Superior temporal gyrus (tissue), 1 donor: ENCODE results near the gene CDKAL1.

ENCODE experiments used
- DNase-seq: peaks from one replicate; pipeline ENCODE4 v3.0.0-alpha.2; 2016; ENCODE audit errors: extremely low spot score

Gene CDKAL1

DNA sequence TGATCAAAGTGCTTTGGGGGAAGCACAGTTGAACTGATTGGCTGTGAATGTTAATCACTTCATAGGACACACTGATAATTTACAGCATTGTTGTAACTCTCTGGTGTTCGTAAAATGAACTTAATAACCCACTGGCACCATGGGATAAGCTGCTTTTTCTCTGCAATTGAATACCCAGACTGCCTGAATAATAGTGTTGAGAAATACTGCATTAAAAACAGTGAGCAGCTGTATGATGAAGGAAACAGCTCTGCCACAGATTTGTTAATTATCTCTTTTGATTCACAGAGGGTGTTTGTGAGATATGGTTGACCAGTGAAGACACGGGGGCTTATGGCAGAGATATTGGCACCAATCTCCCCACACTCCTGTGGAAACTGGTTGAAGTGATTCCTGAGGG, 420.9 kb downstream of the CDKAL1 start:
- no peak for DNase-seq

DNA sequence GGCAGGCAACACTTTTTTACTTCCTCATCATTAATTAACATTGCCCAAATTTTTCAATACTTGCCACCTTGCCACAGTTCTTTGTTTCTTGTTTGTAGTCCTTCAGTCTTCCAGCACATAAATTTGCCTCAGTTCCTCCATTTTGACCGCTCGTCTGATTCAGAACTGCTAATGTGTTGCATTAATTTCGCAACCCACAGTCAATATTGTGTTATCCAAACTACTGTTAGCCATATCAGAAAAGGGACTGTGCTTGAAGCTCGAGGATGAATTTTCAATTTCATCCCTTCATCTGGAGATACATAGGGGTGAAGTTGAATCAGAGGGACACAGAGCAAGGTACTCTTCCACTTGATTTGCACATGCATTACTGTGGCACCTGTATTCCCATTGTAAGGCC, 421.5 kb downstream of the CDKAL1 start:
- no peak for DNase-seq

DNA sequence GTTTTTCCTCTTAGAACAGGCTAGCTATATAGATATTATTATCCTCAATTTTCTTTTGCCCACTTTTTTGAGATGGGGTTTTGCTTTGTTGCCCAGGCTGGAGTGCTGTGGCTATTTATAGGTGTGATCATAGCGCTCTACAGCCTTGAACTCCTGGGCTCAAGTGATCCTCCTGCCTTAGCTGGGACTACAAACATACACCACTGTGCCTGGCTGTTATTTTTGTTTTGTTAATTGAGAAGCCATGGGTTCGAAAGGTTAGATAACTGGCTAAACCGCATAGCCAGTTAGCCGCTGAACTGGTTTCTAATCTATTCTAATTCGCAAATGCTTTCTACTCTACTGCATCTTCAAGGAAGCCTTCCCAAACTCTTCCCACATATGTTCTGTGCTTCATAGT, 425.8 kb downstream of the CDKAL1 start:
- DNase-seq, result no peak

DNA sequence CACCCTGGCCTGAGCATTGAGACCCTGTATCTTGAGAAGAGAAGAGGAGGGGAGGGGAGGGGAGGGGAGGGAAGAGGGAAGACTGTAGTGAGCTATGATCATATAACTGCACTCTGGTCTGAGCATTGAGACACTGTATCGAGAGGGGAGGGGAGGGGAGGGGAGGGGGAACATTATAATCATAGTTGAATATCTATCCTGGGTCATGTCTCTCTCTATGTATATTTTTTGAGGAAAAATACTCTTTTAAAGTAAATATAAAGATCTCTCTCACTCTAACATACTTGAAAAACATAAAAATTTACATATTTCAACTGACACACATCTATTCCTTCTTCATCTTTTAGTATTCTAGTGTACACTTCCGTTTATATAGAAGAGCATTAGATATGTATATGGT, 431.0 kb downstream of the CDKAL1 start:
- DNase-seq, result no peak

- DNase-seq, result no peak
Measured at GRCh38 chr6:20965915-20966314, 431.7 kb downstream of the CDKAL1 start.

DNA sequence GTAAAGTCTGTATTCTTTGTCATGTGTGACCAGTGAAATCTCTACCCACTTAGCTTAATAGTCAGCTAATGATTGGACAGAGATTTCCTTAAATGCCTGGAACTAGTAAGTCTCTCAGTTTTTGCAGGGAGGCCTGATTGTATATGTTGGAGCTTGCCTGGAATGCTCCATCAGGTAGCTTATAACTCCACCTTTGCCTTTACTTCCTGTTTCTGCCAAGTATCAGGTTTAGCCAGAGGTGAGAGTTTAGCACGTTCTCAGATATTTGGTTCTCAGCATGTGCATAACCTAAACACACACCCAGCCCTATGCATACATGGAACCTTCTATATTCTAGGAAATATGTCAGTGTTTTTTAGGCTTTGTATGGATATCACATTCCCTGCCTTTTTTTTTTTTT, 435.3 kb downstream of the CDKAL1 start:
- no peak for DNase-seq

DNA sequence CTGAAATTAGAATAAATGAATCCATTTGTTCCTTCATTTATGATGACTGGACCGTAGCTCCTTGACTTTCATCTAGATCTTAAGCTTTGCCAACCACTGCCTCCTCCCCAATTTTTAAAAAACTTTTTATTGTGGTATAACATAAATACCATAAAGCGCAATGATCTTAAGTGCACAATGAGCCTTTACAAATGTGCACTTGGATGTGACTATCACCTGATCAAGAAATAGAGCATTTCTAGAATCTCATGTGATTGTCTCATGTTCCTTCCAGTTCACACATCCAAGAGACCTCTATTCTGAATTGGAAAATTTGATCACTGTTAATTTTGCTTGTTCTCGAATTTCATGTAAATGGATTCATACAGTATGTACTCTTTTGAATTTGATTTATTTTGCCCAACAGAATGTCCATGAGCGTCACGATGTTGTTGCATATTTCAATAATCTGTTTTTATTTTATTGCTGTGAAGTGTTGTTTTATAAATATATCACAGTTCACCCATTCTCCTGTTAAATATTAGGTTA, 442.2 kb downstream of the CDKAL1 start:
- DNase-seq, result no peak

GRCh38 chr6:20978151-20978614, 443.9 kb downstream of the CDKAL1 start:
- DNase-seq, result no peak

GRCh38 chr6:20979076-20979475, 444.8 kb downstream of the CDKAL1 start:
- DNase-seq, result no peak

- DNase-seq, result no peak
Measured at GRCh38 chr6:20983961-20984360, 449.7 kb downstream of the CDKAL1 start.

DNA sequence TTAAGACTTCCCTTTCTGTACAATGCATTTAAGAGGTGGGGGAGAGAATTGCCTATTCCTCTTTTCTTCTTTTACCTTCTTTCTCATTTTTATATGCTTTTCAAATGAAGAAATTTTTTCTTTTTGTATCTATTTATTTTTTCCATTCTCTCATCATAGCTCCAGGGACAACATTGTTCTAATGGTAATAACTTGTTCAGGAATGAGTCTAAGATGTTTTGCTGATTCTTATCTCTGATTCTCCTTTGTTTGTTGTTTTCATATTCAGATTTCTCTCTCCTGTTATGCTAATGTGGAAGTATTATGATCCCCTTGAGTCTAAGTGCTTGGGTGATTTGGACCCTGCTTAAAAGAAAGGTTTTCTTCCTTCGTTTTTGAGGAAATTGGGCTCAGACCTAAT, 451.6 kb downstream of the CDKAL1 start:
- DNase-seq, result no peak

DNA sequence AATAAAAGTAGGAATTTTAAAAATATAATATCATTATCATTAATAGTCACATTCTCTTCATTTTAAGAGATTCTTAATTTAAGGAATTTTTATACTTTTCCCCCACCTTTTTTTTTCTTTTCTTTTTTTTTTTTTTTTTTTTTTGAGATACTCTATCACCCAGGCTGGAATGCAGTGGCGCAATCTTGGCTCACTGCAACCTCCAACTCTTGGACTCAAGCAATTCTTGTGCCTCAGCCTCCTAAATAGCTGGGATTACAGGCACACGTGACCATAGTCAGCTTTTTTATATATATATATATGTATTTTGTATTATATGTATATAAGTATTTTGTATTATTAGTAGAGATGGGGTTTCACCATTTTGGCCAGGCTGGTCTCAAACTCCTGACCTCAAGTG, 457.7 kb downstream of the CDKAL1 start:
- no peak for DNase-seq

DNA sequence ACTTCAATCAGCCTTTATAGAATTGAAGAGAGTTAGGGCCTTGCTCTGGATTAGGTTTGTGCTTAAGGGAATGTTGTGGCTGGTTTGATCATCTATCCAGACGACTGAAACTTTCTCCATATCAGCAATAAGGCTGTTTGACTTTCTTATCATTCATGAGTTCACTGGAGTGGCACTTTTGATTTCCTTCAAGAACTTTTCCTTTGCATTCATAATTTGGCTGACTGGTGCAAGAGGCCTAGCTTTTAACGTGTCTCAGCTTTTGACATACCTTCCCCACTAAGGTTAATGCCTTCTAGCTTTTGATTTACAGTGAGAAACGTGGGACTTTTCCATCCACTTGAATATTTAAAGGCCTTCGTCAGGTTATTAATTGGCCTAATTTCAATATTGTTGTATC, 461.8 kb downstream of the CDKAL1 start:
- DNase-seq, result no peak

DNA sequence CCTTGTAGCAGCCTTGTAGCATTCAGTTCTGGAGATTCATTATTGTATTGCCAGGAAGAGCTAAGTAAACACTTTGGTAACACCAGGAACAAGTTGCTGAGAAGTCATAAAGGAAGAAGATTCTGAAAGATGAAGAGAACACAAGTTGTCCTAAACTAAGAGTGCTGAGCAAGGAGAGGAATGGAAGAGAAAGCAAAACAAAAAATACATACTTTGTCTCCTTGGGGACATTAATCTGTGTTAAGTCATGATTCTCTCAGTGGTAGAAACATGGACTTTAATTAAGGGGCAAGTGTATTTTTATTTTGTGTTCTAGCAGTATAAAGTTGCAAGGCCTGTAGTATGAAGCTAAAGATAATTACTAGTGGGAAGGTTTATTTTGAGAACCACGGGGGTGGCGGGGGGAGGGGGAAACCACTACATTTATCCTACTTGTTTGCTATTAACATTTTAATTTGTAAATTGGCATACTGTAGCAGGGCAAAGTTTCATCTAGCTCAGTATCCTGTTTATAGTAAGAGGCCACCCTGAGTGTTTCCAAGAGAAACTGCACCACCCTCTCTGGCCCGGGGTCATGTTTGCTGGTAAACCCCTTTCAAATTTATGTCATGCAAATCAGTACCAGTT, 463.0 kb downstream of the CDKAL1 start:
- DNase-seq, result no peak

DNA sequence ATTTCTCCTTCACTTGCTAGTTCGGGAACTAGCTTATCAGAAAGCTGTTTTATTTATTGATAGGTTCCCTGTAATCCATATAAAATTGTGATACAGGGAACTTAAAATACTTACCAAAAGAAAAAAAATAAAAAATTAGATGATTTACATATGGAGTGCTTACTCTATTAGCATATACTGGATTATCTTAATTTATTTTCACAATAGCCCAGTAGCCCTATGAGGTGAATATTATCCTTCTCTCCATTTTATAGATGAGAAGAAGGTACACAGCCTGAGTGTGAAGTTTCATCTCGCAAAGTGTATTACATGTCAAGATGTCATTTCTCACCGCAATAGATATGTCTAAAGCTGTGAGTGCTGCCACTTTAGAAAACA, 463.5 kb downstream of the CDKAL1 start:
- DNase-seq, result no peak

GRCh38 chr6:20998748-20999448, 464.6 kb downstream of the CDKAL1 start:
- no peak for DNase-seq

- DNase-seq, result no peak
Measured at GRCh38 chr6:21000331-21000801, 466.1 kb downstream of the CDKAL1 start.

- no peak for DNase-seq
Measured at GRCh38 chr6:21001736-21002135, 467.5 kb downstream of the CDKAL1 start.

- DNase-seq, result no peak
Measured at GRCh38 chr6:21003780-21004541, 469.7 kb downstream of the CDKAL1 start.

DNA sequence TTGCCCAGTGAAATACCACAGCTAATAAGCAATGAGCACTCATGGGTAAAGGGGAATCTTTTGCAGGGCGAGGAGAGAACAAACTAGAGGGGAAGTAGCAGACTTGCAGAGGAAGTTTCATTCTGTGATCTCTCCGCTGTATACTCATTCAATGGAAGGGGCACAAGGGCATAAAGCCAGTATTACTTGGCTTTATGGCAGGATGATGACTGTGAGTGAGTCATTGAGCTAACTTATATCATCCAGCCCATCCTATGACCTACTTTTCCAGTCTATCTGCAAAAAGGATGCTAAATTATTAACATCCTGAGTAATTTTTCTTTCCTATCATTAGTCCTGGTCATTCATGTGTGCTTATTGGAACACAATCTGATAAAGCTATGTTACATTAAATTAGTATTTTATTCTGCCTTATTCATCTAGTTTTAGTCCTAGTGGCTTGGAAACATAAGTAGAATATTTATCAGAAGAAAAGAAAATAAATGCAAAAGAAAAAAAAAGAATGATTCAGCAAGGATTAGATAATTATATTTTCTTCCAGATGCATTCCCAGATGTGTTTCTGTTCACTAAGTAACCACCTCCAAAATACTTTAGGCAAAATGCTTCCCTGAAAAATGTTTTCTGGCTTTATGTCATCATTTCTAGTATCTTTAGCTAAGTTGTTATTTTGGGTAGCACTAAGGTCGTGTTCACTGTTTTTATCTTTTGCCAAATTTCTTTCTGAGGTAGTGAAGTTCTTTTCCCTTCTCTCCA, 471.7 kb downstream of the CDKAL1 start:
- DNase-seq, result no peak

DNA sequence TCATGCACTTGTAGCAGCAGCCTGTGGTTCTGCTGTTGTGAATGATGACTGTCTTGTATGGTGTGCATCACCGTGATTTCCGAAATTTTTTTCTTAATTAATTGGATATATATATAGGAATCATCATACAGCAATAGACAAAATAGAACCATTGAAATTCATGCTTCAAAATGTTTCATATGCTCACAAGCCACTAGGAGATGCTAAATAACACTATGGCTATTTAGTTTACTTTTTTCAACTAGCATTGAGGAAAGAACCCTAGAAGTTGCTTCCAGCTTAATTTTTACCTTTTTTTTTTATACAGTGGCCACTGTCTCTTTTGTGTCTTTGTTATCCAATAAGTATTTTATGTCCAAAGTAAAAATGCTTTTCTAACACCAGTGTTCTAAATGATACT, 485.4 kb downstream of the CDKAL1 start:
- DNase-seq, result no peak
